ENCODE results near the gene CCDC97.

DNA sequence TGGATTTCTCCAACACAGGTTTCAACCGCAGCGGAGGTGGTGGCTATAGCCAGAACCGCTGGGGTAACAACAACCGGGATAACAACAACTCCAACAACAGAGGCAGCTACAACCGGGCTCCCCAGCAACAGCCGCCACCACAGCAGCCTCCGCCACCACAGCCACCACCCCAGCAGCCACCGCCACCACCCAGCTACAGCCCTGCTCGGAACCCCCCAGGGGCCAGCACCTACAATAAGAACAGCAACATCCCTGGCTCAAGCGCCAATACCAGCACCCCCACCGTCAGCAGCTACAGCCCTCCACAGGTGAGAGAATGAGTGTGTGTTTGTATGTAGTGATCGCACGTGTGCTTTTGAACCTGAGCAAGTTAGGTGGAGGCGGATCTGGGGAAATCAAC, 6.0 kb upstream of the CCDC97 start:
- no peak for TF ChIP-seq CTCF (conservative IDR thresholded peaks at IDR 0.05; ENCODE audit: low read length)
- TF ChIP-seq EZH2phosphoT487 (IDR thresholded peaks at IDR 0.05; ENCODE audit: borderline replicate concordance, low read depth, low read length), result no peak
